ENCODE data around the gene MYEF2. TPM values are rescaled to one million over a fixed set of nuclear protein-coding genes. Genes with fewer than 3 reads are reported as not detected.

Gene MYEF2
- total RNA-seq, 1 experiment from 2014 or later: 111 TPM

- POLR2A ChIA-PET: no interaction called here
- no peak for ATAC-seq
Observed at GRCh38 chr15:48109212-48109611, 68.9 kb downstream of the MYEF2 start.

More at GRCh38 chr15:48109212-48109611, 68.9 kb downstream of the MYEF2 start:
- Mint-ChIP-seq H3K9me3 (no peaks in the 10 kb centered on the region), H3K27ac (no peak overlapping the region), H3K4me1 (peaks cover 12% of the 10 kb centered on the region), H3K27me3 (ENCODE audit: low read depth) (no peaks in the 10 kb centered on the region), H3K4me3 (no peak overlapping the region), H3K36me3 (no peaks in the 10 kb centered on the region)
- CTCF ChIA-PET: interaction anchor here (1.5 kb wide), 1 partner anchor 24 kb away, joined by 5 read pairs; no protein-coding TSS in a partner anchor
- TF ChIP-seq USF2 (CRISPR knock-in tag; IDR thresholded peaks at IDR 0.05) (no peak), ATF3 (CRISPR knock-in tag; conservative IDR thresholded peaks at IDR 0.05) (no peak), GRHL2 (CRISPR knock-in tag; IDR thresholded peaks at IDR 0.05; ENCODE audit: insufficient replicate concordance, severe bottlenecking) (no peak), ARID4B (CRISPR knock-in tag; IDR thresholded peaks at IDR 0.05; ENCODE audit: borderline replicate concordance) (no peak), ZNF232 (CRISPR knock-in tag; IDR thresholded peaks at IDR 0.05) (no peak), MAX (CRISPR knock-in tag; IDR thresholded peaks at IDR 0.05) (no peak), IRF2 (CRISPR knock-in tag; IDR thresholded peaks at IDR 0.05; ENCODE audit: borderline replicate concordance, low read depth) (no peak), ELF4 (CRISPR knock-in tag; IDR thresholded peaks at IDR 0.05; ENCODE audit: low read depth) (no peak), PRDM15 (CRISPR knock-in tag; IDR thresholded peaks at IDR 0.05) (no peak), RELA (CRISPR knock-in tag; IDR thresholded peaks at IDR 0.05; ENCODE audit: borderline replicate concordance) (no peak), PREB (CRISPR knock-in tag; IDR thresholded peaks at IDR 0.05; ENCODE audit: borderline replicate concordance) (no peak), ZNF425 (CRISPR knock-in tag; conservative IDR thresholded peaks at IDR 0.05) (no peak)
- DNase-seq (ENCODE audit: low spot score): no peak

Data from WTC11 (cell line).